Raji (cell line): ENCODE measurements around the gene IRAK2.

Source experiments
- POLR2A ChIP-seq: IDR thresholded peaks from 2 replicates; pipeline ENCODE4 v1.6.1; 2011; ENCODE audit warnings: low read depth, low read length, control low read depth; ENCODE audit not compliant: insufficient read depth

Gene IRAK2

DNA sequence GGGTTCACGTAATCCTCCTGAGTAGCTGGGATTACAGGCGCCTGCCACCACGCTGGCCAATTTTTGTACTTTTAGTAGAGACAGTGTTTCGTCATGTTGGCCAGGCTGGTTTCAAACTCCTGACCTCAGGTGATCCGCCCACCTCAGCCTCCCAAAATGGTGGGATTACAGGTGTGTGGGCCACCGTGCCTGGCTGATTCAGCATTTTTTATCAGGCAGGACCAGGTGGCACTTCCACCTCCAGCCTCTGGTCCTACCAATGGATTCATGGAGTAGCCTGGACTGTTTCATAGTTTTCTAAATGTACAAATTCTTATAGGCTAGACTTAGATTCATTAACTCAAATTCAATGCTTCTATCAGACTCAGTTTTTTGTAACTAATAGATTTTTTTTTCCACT is 13.7 kb upstream of the IRAK2 start:
- no peak for TF ChIP-seq POLR2A

DNA sequence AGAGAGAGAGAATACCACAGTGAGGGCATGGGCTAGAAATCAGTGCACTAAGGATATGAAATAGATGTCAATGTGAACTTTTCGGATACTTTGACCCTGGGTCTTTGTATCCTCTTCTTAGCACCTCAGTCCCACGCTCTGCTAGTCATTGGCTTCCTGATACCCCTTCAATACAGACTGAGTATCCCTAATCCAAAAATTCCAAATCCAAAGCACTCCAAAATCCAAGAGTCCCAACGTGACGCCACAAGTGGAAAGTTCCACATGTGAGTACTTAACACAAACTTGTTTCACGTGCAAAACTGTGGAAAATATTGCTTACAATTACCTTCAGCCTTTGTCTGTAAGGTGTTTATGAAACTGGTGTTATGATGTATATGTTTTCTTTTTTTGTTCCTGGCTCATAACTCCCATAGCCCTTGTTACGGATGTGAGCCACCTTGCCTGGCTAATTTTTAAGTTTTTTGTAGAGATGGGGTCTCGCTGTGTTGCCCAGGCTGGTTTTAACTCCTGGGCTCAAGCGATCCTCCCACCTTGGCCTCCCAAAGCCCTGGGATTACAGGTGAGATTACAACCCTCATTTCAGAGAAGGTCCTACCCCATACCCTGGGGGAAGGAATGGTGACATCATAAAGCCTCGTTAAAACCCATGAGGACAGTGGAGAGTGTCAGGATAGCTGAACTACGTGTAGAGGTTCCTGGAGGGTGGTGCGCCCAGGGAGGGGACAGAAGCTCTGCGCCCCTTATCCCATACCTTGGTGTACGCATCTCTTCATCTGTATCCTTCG is 10.2 kb upstream of the IRAK2 start:
- no peak for TF ChIP-seq POLR2A

DNA sequence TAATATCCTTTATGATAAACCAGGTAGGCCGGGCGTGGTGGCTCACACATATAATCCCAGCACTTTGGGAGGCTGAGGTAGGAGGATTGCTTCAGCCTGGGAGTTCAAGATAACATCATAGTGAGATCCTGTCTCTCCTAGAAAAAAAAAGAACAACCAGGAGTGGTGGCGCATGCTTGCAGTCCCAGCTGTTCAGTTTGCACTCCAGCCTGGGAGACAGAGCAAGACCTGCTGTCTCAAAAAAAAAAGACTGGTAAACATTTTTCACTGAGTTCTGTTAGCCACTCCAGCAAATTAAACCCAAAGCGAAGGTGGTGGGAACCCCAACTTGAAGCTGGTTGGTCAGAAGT is 9.6 kb upstream of the IRAK2 start:
- no peak for TF ChIP-seq POLR2A

DNA sequence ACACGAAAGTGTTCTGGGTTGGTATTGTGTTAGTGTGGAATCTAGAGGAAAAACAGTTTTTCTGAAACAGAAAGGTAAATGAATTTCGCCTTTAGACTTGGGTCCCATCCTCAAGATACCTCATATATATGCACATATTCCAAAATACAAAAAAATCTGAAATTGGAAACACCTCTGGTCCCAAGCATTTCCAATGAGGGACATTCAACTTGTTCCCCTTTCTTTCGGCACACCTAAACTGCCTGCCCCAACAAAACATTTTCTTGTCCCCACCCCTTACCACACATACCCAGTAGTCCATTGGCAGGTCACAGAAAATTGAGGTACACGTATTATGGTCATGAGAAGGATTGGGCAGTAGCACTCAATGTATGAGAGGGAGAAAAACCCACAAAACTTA is 9.1 kb upstream of the IRAK2 start:
- TF ChIP-seq POLR2A = no peak

DNA sequence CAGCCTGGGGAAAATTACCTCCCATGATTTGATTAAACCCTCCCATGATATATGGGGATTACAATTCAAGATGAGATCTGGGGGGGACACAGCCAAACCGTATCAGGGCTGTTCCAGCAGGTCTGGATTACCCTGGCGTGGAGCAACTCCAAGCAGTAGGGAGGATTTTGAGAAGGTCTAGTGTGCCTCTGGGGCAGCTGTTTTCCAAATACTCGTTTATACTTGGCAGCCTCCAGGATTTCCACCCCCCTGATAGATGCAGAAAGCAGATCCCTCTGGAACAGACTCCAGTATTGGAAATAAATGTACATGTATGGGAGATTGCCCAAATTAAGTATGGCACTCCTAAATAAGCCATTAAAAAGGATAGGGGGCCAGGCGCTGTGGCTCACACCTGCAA is 7.7 kb upstream of the IRAK2 start:
- no peak for TF ChIP-seq POLR2A

DNA sequence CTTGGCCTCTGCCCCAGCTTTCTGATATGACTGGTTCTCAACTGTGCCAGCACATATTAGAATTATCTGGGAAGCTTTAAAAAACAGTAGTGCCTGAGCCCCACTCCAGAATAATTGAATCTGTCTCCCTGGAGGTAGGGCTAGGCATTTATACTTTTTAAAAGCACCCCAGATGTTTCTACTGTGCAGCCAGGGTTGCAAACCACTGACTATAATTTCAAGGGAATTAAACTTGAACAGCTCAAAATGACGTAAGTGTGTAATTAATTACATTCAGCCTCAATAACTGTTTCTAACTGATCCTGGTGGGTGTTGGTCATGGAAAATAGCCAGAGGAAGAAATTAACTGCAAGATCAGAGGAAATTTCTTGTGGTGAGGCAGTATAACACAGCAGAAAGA is 4.4 kb upstream of the IRAK2 start:
- TF ChIP-seq POLR2A = no peak

DNA sequence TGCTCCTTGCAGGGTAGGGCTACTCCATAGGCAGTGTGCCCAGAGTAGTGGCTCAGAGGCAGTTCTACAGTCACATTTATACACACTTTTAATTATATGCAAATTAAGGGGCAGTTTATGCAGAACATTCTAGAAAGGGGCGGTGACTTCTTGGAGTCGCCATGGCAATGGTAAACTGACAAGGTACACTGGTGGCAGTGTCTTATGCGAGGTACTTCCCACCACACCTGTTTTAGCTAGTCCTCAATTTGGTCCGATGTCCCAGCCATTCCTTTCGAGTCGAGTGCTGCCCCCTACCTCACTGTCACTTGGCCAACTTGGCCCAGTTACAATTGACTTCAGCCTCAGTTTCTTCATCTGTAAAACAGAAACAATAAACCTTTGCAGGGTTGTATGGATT is 3.8 kb upstream of the IRAK2 start:
- no peak for TF ChIP-seq POLR2A

DNA sequence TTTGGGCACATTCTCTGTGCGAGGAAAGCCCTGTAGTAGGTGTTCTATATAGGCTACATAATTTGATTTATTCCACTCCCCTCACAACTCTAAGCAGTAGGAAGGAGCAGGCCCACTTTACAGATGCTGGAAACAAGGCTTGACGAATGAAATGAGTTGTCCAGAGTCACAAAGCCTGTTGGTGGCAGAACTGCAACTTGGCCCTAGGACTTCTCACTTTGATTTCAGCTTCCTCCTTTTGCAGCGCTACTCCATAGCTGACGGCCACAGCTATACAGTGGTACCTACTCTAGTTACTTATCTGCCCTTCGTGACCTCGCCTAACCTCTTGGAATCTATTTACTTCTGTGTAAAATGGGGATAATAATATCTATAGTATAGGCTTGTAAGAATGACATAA is 2.5 kb upstream of the IRAK2 start:
- TF ChIP-seq POLR2A = no peak

DNA sequence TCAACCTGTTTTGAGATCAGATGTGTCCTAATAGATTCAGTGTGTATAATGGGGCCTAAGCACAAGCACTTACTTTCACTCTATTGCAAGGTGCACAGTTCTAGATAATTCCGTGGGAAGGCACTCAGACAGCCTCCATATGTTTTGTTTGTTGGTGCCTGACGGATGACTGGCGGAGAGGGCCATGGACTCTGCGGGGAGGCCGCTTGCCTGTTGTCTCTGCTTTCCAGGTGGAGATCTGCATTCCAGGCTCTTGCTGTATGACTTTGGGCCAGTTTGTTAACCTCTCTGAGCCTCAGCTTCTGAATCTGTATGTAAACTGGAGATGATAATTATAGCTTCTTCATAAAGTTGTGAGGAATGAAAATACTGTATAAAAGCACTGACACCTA is 1.5 kb downstream of the IRAK2 start:
- no peak for TF ChIP-seq POLR2A

DNA sequence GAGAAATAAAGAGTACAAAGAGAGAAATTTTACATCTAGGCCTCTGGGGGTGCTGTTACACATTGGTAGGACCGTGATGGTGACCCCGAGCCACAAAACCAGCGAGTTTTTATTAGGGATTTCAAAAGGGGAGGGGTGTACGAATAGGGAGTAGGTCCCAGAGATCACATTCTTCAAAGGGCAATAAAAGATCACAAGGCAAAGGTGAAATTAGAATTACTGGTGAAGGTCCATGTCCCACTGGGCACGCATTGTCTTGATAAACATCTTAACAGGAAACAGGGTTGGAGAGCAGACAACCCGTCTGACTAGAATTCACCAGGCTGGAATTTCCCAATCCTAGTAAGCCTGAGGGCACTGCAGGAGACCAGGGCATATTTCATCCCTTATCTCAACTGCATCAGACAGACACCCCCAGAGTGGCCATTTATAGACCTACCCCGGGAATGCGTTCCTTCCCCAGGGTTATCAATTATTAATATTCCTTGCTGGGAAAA is 4.3 kb downstream of the IRAK2 start:
- TF ChIP-seq POLR2A = no peak

DNA sequence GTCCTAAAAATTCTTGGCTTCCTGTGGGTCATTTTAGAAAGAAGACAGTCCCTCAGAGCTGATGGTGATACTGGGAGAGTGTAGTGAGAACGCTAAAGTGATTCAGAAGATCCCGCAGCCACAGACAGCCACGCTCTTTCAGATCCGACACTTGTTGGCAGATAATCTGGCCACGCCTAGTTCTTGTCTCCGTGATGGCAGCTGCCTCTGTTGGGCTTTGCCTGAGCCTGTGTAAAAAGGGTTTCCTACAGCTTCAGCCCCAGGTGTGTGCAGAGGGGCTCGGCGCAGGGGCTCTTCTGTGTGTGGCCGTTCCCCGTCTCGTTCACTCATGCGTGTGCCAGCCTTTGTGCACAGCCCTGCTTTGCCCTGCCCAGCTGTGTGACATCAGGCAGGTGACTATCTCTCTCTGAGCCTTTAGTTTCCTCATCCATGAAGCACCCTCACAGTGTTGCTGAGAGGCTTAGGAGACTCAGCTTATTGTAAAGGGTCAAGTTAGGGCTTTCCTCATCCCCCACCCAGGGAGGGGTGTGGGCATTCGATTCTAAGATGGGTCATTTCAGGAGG is 6.3 kb downstream of the IRAK2 start:
- TF ChIP-seq POLR2A = no peak

DNA sequence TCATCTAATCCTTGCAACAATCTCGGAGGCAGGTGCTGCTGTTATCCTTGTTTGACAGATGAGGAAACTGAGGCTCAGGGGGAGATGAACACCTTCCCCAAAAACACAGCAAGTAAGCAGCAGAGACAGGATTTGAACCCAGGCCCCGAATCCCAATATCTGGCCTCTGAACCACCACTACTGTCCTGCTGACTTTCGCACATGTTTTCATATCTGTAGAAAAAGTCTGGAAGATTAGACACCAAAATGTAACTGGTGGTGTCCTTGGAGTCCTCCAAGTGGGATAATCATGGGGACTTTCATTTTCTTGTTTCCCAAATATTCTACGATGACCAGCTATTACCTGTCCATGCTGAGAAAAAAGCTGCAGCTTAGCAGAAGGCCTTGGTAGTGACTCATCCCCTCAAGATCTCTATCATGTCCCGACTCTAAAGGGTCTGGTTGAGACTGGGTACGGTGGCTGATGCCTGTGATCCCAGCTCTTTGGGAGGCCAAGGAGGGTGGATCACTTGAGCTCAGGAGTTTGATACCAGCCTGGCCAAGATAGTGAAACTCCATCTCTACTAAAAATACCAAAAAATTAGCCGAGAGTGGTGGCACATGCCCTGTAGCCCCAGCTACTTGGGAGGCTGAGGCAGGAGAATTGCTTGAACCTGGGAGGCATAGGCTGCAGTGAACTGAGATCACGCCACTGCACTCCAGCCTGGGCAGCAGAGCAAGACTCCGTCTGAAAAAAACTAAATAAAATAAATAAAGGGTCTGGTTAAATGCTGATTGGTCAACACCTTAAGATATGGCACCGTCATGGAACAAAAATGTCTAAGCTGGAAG is 8.6 kb downstream of the IRAK2 start:
- TF ChIP-seq POLR2A = no peak

DNA sequence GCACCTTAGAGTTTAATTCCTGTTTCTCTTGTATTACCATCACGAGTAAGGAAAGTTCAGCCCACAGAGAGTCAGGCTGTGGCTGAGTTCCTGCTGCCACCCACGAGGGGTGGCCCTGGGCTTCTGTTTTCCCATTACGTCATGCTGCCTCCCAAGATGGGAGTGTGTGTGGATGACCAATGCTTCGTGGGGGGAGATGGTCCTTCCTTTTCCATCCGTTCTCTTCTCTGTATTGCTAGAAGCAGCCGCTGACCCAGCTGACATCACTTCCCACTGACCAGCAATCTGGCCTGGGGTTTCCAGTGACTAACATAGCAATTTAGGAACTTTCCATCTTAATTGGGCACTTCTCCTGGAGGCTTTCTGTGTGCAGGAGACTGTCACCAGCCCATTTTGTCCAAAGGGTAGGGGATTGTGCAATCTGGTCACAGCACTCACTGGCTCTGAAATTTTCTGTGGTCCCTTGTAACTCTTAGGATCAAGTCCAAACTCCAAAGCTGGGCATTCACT is 9.3 kb downstream of the IRAK2 start:
- no peak for TF ChIP-seq POLR2A

DNA sequence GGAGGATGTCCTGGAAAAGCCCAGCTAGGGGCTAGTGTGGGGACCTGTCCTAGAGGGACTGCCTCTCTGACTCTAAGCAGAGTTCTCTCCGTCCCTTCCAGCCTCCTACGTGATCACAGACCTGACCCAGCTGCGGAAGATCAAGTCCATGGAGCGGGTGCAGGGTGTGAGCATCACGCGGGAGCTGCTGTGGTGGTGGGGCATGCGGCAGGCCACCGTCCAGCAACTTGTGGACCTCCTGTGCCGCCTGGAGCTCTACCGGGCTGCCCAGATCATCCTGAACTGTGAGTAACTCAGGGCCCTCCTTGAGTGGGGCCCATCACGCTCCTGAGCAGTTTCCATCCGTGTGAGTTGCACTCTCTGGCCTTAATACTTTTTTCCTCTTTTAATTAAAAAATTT is 13.0 kb downstream of the IRAK2 start:
- TF ChIP-seq POLR2A = no peak

DNA sequence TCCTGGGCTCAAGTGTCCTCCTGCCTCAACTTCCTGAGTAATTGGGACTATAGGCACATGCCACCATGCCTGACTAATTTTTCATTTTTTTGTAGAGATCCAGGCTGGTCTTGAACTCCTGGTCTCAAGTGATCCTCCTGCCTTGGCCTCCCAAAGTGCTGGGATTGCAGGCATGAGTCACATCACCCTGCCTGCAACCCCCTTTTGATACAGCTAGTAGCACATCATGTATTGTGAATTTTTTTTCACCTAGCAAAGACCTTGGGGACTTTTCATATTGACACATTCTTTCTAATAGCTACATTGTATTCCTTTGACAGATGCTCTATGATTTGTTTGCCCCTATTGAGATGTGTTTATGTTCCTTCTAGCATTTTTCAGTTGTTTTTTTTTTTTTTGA is 14.2 kb downstream of the IRAK2 start:
- no peak for TF ChIP-seq POLR2A

DNA sequence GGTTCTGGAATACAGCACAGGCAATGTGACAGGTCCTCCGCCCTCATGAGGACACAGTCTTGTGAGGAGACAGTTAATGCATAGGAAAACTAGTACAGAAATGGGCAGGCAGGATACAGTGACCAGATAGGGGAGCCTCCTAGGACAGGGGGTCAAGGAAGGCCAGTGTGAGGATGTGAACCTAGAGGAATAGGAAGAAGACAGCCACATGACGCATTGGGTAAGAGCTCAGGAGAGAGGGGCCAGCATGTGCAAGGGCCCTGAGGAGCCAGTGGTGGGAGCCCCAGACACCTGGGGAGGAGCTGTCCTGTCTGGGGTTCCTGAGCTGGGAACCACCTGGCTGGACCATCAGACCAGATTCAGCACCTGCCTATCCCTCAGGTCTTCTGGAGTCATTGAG is 15.6 kb downstream of the IRAK2 start:
- TF ChIP-seq POLR2A = no peak

DNA sequence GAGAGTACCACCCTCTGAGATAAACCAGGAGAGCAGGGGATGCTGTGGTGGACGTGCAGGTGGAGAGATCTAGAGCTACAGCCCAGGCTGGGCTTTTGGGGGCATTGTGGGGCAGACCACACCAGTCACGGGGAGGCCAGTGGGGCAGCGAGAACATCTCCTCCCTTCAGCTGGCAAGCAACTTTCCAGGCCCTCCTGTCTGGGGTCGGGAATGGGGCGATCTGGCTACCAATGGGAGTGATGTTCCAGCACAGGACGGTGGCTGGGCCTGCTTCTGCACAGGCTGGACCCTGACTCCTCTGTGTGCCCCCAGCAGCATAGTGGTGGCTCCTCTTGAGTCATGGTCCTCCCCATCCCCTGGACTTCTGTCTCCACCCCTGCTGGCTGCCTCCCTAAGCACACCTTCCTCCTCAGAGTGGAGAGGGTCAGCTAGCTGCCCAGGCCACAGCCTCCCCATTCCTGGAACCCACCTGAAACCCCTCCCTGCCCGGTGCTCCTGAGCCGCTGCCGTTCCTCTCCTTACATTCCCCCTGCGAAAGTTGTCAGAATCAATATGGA is 16.1 kb downstream of the IRAK2 start:
- TF ChIP-seq POLR2A = no peak
